Measurements from ENCODE around the gene BSG. TPM values are rescaled to one million over a fixed set of nuclear protein-coding genes. Genes with fewer than 3 reads are reported as not detected.

The BSG gene
- total and polyA plus RNA-seq, 2 experiments from 2014 or later, result 545 to 1,282 TPM

DNA sequence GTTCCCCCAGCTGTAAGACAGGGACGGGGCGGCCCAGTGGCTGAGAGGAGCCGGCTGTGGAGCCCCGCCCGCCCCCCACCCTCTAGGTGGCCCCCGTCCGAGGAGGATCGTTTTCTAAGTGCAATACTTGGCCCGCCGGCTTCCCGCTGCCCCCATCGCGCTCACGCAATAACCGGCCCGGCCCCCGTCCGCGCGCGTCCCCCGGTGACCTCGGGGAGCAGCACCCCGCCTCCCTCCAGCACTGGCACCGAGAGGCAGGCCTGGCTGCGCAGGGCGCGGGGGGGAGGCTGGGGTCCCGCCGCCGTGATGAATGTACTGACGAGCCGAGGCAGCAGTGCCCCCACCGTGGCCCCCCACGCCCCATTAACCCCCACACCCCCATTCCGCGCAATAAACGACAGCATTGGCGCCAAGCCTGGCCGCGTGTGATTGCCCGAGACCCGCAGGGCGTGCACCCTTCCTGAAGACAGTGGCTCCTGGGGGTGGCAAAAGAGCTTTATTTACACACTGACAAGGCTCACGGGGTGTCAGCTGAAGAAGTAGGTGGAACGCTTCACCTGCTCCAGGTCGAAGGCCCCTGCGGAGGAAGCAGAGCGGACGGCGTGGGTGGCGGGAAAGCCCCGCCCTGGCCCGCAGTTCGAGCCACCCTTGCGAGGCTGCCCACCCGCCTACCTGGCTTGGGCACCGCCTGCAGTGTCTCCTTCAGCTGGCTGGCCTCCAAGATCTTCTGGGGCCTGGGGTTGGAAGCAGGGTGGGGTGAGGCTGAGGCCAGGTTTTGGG lies 44.5 kb downstream of the BSG start:
- Histone ChIP-seq H3K79me2 (no peaks in the 10 kb centered on the region), H3K9me2 (replicated peaks; ENCODE audit: insufficient read depth) (no peaks in the 10 kb centered on the region), H3K4me1 (ENCODE audit: insufficient read depth) (no peaks in the 10 kb centered on the region), H3K9me3 (ENCODE audit: low read depth) (no peaks in the 10 kb centered on the region), H3K27me3 (no peaks in the 10 kb centered on the region), H3K36me3 (replicated peaks; ENCODE audit: insufficient read depth, low read depth) (no peaks in the 10 kb centered on the region), H2AFZ (no peak overlapping the region), H3K27ac (no peak overlapping the region), H3K4me3 (no peak overlapping the region), H4K20me1 (ENCODE audit: insufficient read depth, poor library complexity, severe bottlenecking) (no peaks in the 10 kb centered on the region), H3K4me2 (no peak overlapping the region)
- WGBS (ENCODE audit: low lambda C conversion rate, missing lambda C conversion rate), result 98% methylated on average over 25 of the region's 58 CpGs
- no peak for DNase-seq (ENCODE audit: low spot score)
- TF ChIP-seq, protein P1, sequence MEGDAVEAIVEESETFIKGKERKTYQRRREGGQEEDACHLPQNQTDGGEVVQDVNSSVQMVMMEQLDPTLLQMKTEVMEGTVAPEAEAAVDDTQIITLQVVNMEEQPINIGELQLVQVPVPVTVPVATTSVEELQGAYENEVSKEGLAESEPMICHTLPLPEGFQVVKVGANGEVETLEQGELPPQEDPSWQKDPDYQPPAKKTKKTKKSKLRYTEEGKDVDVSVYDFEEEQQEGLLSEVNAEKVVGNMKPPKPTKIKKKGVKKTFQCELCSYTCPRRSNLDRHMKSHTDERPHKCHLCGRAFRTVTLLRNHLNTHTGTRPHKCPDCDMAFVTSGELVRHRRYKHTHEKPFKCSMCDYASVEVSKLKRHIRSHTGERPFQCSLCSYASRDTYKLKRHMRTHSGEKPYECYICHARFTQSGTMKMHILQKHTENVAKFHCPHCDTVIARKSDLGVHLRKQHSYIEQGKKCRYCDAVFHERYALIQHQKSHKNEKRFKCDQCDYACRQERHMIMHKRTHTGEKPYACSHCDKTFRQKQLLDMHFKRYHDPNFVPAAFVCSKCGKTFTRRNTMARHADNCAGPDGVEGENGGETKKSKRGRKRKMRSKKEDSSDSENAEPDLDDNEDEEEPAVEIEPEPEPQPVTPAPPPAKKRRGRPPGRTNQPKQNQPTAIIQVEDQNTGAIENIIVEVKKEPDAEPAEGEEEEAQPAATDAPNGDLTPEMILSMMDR (IDR thresholded peaks at IDR 0.05; ENCODE audit: poor library complexity), result no peak
- TF ChIP-seq EZH2 (IDR thresholded peaks at IDR 0.05; ENCODE audit: borderline replicate concordance), result no peak
- no peak for TF ChIP-seq EZH2phosphoT487 (IDR thresholded peaks at IDR 0.05; ENCODE audit: low read depth, severe bottlenecking, unreplicated experiment)

GRCh38 chr19:617551-618246 lies 45.3 kb downstream of the BSG start:
- no peak overlapping the region for H3K4me3 ChIP-seq
- H4K20me1 ChIP-seq (ENCODE audit: insufficient read depth, poor library complexity, severe bottlenecking), result no peaks in the 10 kb centered on the region
- TF ChIP-seq, protein P1 (IDR thresholded peaks at IDR 0.05; ENCODE audit: poor library complexity), result no peak
- TF ChIP-seq EZH2phosphoT487 (IDR thresholded peaks at IDR 0.05; ENCODE audit: low read depth, severe bottlenecking, unreplicated experiment), result no peak
- no peak for TF ChIP-seq EZH2 (IDR thresholded peaks at IDR 0.05; ENCODE audit: borderline replicate concordance)
- H3K4me2 ChIP-seq, result no peak overlapping the region
- no peaks in the 10 kb centered on the region for H3K9me2 ChIP-seq (replicated peaks; ENCODE audit: insufficient read depth)
- no peaks in the 10 kb centered on the region for H3K4me1 ChIP-seq (ENCODE audit: insufficient read depth)
- no peak overlapping the region for H3K27ac ChIP-seq
- no peaks in the 10 kb centered on the region for H3K27me3 ChIP-seq
- 97% methylated on average over 22 of the region's 29 CpGs for WGBS (ENCODE audit: low lambda C conversion rate, missing lambda C conversion rate)
- H3K9me3 ChIP-seq (ENCODE audit: low read depth), result no peaks in the 10 kb centered on the region
- no peak overlapping the region for H2AFZ ChIP-seq
- no peaks in the 10 kb centered on the region for H3K79me2 ChIP-seq
- H3K36me3 ChIP-seq (replicated peaks; ENCODE audit: insufficient read depth, low read depth), result no peaks in the 10 kb centered on the region
- no peak for DNase-seq (ENCODE audit: low spot score)

DNA sequence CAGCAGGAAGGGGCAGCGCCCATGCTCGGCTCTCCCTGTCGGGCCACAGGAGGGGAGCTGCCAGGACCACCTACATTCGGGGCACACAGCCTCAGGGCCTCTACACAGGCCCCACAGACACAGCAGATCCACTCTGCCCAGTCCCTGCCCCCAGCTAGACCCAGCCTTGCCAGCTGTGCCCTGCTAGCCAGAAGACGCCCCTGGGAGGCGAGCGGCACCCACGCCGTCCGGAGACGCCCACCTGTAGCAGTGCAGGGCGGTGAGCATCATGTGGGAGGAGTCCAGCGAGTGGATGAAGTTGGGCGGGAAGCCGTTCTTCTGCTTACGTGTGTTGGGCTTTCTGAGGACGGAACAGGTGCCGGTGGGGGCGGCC lies 45.8 kb downstream of the BSG start:
- Histone ChIP-seq H3K4me3 (no peak overlapping the region), H2AFZ (no peak overlapping the region), H3K27ac (no peak overlapping the region), H3K9me2 (replicated peaks; ENCODE audit: insufficient read depth) (no peaks in the 10 kb centered on the region), H3K27me3 (no peaks in the 10 kb centered on the region), H3K4me1 (ENCODE audit: insufficient read depth) (no peaks in the 10 kb centered on the region), H3K36me3 (replicated peaks; ENCODE audit: insufficient read depth, low read depth) (no peaks in the 10 kb centered on the region), H3K9me3 (ENCODE audit: low read depth) (no peaks in the 10 kb centered on the region), H3K4me2 (no peak overlapping the region), H3K79me2 (no peaks in the 10 kb centered on the region), H4K20me1 (ENCODE audit: insufficient read depth, poor library complexity, severe bottlenecking) (no peaks in the 10 kb centered on the region)
- TF ChIP-seq, protein P1 (IDR thresholded peaks at IDR 0.05; ENCODE audit: poor library complexity), result no peak
- TF ChIP-seq EZH2phosphoT487 (IDR thresholded peaks at IDR 0.05; ENCODE audit: low read depth, severe bottlenecking, unreplicated experiment) (no peak), EZH2 (IDR thresholded peaks at IDR 0.05; ENCODE audit: borderline replicate concordance) (no peak)
- DNase-seq (ENCODE audit: low spot score), result no peak
- WGBS (ENCODE audit: low lambda C conversion rate, missing lambda C conversion rate), result 98% methylated on average over 19 of the region's 19 CpGs

Measured in hepatocyte (in vitro differentiated cells).